Kasumi-1 (cell line): ENCODE results near the gene FAM181B.
"Not testable (repeated sequence)": the region's sequence is repeated elsewhere in the genome, so short reads cannot be mapped to it uniquely, and the experiment has no call there.

Experiments
- DNase-seq, 2 experiments: peaks; one replicate each; lab custom pipeline; 2025; lab: John Stamatoyannopoulos, UW

FAM181B gene

DNA sequence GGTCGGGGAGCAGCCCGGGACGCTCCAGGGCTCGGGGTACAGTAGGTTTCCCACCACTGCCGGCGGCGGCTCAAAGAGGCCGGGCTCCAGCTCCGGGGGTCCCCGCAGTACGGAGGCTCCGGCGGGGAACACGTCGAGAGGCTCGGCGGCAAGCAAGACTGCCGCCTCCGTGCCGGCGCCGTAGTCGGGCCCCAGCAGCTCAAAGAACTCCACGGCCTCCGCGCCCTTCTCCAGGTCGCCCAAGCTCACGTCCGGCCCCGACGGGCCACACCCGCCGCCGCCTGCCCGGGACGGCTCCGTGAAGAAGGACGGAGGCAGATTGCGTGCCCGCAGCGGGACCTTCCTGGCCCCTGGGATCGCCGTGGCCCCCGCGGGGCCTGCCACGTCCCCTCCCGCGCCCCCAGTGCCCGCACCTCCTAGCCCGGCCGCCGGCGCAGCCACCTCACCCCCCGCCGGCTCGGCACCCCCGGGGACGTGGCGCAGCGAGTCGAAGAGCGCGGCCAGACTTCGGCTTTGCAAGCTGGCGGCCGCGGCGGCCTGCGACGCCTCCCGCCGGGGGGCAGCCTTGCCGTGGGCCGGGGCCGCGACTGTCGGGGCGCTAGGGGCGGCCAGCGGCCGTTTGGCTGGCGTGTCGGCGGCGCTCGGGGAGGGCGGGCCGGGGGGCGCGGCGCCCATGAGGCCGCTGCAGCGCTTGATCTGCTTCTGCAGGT is 775 bp downstream of the FAM181B start:
- DNase-seq, result no peak

- no peak for DNase-seq
Observed at GRCh38 chr11:82732348-82732733, 1.3 kb downstream of the FAM181B start.

DNA sequence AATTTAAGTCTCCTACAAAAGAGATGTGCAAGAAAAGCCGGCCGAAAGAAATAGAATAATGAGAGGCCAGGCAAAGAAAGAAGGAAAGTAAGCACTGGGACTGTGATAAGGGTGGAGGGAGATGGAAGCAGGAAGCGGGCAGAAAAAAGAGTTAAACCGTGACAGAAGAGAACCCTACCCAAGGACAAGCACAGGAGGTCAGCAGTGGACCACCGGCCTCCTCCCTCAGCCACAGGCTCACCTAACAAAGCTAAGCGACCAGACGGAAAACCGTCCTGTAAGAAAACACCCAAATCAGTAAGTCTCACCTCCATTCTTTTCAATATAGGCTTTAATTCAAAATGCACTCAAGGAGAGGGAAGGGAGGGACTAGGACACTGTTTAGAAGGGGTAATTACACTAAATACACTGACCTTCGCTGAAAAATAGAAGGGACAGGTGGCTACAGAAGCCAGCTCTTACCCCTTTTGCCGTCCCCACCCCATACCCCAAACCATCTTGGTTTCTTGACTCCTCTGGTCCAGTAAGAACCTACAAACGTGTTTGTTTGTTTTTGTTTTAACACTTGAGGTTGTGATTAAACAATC is 1.9 kb downstream of the FAM181B start:
- DNase-seq, result no peak

GRCh38 chr11:82730754-82731153 is 2.9 kb downstream of the FAM181B start:
- no peak for DNase-seq

- no peak for DNase-seq
Observed at GRCh38 chr11:82730286-82730685, 3.4 kb downstream of the FAM181B start.

DNA sequence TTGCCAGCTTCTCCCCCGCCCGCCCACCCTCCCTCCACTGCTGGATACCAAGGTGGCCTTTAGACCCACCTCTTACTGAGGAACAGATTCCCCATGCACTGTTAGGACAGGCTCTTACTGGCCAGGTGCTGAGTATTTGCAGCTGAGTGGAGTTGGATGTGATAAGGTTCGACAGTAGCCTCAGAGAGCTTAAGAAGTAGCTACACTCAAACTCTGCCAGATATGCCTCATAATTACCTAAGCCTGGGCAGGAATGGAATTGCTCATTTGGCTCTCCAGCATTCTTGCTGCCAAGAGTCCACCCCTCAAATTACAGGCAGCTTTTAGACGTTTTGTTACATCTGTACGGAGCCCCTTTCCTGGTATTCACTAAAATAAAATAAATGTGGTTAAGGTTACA is 9.6 kb downstream of the FAM181B start:
- no peak for DNase-seq

GRCh38 chr11:82722231-82722630 is 11.4 kb downstream of the FAM181B start:
- no peak for DNase-seq

DNA sequence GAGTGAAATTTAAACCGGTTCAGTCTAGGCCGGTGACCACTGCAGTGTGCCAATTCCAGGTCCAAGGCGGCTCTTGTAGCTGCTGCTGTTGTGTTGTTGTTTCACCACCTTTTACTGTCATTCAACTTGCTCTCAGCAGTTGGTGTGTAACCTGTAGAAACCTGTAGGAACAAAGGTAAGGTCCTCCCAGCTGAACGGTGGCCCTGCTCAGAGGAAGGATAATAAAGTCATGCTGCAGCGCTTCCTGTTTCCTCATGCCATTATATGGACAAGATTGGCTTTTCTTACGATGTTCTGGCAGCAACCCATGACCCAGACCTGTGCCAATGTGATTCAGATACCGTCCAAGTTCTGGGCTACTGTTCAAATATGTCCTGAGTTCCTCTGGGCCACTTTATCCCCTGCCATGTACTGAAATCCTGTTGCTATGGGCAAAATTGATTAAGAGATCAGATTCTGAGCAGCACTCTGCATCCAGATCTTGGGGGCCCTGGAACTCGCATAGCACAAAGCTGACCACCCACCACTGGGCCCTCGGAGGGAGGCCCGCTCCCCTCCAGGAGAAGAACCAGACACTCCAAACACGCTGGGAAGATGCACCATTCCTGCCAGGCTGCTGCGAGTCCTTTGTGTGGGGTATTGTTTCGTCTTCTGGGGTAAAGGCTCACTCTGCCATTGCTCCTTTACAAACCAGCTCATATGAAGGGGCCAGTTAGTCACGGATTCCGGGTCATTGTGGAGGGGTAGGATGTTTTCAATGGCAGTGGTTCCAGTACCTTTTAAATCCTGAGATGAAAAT is 13.2 kb downstream of the FAM181B start:
- DNase-seq, result no peak

DNA sequence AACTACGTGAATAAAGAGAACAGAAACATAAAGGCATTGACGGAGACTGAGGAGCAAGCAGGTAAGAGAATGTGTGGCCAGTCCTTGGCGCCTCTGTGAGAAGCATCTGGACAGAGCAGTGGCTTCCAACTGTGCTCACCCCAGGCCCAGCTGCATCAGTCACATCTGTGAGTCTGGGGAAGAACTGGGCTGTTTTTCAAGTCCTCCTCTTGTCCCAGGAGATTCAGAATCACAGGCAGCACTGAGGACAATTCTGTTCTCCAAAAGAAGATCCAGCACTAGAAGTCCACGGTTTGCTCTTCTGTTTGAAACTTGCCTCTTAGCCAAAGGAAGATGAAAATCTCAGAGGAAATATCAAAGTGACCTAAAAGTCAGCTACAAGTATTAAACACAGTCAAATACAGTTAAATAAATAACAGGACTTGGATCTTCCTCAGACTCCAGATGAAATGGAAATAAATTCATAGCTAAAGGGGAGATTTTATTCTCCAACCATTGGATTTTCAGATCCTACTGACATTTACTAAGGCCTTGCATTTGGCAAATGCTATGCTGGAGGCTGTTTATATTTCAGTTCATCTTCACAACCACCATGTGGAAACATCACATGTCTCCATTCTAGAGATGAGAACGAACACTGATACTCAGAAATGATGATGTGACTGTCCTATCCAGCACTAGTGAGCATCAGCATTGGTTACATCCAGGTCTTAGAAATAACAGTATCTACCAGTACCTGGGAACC is 14.1 kb downstream of the FAM181B start:
- DNase-seq, result no peak

DNA sequence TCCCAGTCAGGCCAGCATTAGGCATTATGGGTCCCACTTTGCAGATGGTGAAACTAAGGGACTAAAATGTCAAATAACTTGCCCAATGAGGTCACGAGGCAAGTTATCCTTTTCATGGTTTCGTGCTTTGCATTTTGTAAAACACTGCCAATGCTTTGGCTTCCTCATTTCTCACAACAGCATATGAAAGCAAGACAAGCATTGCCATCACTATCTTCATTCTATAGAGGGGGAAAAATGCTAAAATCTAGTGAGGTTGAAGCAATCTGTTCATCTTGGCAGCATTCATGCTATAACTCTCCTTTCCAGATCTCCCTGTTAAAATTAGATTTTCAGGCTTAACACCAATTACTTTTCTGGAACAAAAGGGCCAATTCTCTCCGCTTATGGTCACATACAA is 14.8 kb downstream of the FAM181B start:
- no peak for DNase-seq

GRCh38 chr11:82718307-82718706 is 15.4 kb downstream of the FAM181B start:
- DNase-seq, result peak; percentile 65 to 70

DNA sequence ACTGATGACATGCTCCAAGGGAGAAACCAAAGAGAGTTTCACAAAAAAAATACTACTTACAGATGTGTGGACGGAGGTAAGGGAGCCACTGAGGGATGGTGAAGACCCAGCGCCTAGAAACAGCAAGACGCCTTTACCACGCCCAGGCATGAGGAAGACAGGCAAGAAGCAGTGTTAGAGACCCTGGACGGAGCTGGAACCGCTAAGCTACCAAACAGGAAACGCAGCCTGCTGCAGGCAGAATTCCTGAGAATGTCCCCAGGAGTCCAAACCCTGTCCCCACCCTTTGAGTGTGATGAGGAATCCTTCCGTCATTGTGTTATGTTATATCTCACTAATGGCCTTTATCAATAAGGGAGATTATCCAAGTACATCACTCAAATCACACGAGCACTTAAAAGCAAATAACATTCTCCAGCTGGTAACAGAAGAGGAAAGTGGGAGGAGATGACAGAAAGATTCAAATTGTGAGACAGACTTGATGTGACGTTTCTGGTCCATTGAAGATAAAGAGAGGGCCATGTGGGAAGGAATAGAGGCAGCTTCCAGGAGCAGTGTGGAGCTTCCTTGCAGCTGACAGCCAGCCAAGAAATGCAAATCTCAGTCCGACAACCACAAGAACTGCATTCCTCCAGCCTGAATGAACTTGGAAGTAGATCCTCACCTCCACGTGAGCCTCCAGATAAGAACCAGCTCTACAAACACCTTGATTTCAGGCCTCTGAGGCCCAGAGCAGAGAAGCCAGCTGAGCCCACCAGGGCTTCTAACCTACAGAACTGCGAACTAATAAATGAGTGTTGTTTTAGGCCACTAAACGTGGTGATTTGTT is 19.1 kb downstream of the FAM181B start:
- DNase-seq, result no peak

- no peak for DNase-seq
Observed at GRCh38 chr11:82711648-82712047, 22.0 kb downstream of the FAM181B start.

DNA sequence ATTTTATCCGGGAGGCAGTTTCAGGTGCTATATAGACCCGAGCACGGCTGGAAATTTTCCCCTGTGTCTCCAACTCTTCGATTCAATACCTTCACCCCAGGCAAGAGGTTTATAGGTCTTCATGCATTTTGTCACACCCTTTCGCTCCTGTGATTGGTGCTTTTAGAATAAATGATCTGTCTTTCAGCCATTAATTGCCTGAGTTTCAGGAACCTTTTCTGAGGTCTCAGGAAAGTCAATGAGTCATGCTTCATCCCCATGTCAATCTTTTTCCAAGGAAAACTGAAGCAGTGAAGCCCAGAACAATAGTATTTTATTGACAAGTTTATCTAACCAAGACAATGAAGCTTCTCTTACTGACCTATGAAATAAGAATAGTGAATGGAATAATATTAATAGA is 29.9 kb downstream of the FAM181B start:
- no peak for DNase-seq

DNA sequence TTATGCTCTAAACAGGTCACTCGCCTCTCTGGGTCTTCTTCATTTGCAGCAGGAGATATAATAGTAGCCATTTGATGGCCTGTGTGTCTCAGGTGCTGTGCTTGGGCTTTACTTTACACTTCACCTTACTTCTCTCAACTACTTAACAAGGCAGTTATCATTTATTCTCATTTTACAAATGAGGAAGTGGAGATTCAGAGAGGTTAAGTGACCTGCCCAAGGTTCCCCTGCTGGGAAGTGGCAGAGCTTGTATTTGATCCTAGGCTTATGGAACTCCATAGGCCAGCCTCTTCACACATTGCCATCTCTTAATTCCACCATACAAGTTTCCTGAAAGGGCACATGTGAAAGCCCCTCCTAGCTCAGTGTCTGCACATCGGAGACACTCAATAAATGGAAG is 30.4 kb downstream of the FAM181B start:
- DNase-seq, result no peak

DNA sequence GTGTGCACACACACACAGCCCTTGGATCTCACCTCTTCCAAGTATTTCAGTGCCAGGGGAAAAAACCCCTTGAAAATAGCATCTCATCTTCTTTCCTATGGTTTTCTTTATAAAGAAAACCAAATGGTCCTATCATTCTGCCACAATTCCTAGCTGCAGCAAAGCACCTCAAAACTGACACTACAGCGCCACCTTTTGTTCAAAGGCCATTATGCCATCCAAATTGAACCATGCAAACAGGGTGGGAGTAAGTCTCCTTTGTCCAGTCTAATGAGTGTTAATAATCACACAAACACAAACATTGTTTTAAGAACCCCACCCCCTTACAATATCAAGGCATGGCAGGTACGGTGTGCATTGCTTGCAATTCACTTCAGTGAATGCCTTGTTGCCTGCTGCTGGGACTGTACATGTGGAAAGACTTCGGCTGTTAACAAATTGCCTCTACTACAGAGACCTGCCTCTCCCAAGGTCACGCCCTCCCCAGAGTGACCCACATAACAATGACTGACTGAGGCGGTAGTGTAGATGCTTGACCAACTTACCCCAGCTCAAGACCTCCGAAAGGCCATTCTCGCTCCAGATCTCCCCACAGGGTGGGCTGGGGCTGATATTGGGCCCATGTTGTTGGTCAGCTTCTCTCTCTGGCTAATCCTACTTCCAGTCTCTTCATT is 31.7 kb downstream of the FAM181B start:
- peak; percentile 47 to 67 for DNase-seq

DNA sequence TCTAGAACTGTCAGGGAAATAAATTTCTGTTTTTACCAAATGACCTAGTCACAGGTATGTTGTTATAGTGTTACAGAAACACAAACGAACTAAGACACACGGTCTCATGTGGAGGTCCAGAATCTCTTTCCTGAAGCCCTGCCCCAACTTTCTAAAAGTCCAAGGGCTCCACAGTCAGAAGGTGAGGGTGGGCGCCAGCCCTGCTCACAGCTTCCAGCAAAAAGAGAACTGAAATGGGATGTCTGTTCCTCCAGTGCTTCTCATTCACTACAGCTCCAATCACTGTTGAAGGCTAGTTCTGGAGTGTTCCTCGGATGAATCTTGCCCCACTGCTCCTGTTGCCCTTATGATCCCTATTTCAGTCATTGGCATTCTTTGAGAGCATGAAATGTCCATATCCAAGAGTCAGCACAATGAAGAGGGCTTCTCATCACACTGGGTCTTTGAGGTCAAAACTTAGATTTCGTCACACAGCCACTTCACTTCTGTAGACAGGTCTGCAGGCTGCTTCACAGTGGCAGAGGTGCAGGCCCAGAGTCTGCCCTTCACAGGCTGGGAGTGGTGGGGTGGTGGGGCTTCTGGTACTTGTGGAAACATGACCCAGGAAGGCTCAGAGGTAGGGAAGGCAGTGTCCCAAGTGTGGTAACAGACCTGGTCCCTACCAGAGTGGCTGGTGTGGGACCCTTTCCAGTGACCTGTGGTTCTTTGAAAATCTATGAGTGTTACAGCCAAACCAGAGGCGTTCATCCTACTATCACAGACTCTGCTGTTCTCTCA is 34.9 kb downstream of the FAM181B start:
- DNase-seq, result no peak

GRCh38 chr11:82692981-82693380 is 40.7 kb downstream of the FAM181B start:
- DNase-seq, result no peak

DNA sequence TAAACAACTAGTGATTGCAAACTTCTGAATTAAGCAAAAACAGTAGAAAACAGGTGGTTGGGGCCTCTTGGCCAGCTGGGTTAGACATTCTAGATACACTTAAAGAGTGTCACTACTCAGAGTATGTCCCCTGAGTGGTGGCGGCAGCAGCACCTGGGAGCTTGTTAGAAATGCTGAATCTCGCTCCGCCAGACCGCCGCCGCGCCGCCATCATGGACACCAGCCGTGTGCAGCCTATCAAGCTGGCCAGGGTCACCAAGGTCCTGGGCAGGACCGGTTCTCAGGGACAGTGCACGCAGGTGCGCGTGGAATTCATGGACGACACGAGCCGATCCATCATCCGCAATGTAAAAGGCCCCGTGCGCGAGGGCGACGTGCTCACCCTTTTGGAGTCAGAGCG is 44.3 kb downstream of the FAM181B start:
- DNase-seq, result not testable (repeated sequence)

DNA sequence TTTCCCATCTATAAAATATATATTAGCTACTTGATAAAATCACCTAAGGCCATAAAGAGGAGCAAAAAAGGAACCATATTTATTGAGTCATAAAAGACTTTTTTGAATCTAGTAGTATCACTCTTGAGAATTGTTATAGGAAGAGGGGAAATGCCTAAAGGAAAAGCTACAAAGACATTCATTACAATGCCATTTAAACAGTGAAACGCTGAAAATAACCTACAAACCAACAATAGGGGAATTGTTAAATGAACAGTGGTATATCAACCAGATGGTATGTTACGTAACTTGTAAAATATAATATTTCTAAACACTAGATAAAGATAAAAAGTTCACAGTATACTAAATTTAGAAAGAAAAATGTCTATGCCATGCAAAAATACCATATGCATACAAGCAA is 47.5 kb downstream of the FAM181B start:
- DNase-seq, result no peak
